SW480 (cell line): ENCODE data around the gene GTF2A1.
A peak's percentile ranks its signal among the peaks of the same experiment; 100 is the strongest.
"Not testable (repeated sequence)": the region's sequence is repeated elsewhere in the genome, so short reads cannot be mapped to it uniquely, and the experiment has no call there.

Source experiments
- DNase-seq: peaks from one replicate; pipeline ENCODE4 v3.0.0-alpha.2; 2016; ENCODE audit warnings: low spot score

The GTF2A1 gene

DNA sequence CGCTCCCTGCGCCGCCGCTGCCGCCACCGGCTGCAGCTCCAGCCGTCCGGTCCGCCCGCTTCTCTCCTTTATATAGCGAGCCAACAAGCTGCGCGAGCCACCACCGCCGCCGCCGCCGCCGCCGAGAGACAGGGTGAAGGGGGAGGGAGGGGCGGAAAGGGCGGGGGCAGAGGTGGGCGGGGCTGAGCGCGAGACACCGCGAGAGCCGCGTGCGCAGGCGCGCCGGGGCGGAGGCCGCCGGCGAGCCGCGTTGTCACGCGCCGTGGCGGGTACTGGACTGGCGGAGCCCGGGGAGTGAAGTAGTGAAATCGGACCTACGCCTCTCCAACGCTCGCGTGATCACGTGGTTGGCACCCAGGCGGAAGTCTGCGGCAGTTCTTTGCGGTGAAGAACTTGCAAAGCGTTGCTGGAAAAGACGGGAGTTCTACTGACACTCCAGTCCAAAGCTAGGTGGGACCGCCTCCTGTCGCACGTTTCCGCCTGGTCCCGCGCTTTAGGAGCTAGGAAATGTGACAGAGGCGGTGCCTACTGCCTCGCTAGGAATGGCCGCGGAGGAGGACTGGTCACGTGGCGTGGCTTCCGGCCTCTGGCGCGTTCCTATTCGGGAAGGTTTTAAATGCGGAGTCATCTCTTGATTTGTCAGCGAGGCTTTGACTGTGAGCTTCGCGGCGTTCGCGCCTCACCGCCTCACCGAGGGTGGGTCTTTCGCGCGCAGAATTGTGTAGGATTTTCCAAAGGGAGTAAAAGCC is at the start of gene GTF2A1:
Gene GTF2A1 (minus strand): TSS at position 130 of the 749 bp plus-strand sequence. CDS start 441 bp downstream, outside the sequence.
- peak; percentile 98 for DNase-seq

DNA sequence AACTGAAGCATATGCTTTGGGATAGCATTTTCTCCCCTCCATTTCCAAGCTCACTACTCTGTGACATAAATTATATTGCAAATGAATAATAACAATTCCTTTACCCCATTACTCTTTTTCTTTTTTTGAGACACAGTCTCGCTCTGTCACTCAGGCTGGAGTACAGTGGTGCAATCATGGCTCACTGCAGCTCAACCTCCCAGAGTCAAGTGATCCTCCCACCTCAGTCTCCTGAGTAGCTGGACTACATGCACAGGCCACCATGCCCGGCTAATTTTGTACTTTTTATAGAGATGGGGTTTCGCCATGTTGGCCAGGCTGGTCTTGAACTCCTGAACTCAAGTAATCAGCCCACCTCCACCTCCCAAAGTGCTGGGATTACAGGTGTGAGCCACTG is 49.2 kb upstream of the GTF2A1 start:
- no peak for DNase-seq

DNA sequence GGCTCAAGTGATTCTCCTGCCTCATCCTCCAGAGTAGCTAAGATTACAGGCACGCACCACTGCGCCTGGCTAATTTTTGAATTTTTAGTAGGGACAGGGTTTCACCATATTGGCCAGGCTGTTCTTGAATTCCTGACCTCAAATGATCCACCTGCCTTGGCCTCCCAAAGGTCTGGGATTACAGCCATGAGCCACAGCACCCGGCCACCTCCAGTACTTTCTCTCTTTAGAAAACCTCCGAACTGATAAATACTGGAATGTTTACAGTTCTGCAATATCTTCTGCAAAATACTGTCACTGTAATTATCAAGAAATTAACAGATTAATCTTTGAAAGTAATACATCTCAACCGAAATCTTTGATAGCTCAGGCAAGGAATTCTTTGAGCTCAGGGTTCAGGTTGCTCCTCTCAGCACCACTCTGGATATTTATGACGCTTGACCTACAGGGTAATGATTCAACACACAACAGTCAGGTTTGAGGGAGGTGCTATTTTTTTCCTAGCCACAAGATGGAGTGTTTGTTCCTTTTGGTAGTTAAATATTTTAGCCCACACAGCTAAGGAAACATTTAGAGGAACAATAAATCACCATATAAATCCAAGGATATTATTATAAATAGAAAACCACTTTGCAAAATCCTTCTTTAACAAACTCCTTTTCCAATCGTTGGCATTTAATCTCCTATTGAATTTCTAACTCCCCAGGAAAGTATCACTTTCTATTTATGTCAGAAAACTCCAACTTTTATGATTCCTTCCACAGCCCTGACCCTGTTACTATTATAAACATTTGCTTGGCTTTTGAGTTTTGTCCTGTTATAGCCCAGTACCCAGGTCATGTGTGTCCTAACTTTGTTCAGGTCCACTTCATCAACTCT is 48.6 kb upstream of the GTF2A1 start:
- DNase-seq, result peak; percentile 76

DNA sequence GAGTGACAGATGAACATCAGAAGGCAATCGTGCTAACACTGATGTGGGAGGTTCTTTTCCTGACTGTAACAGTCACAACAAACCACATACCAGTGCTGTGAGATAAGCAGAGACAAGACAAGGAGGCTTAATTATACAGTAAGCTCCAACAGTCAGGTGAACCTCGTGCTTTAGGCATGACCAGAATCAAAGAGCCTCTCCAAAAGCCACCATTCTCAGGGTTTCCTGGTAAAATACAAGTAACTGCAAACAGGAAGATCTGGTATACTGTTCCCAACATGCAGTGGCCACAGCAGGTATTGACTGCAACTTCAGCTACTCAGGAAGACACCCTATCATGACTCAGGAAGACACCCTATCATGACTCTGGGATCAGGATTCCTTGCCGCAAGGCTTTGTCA is 47.3 kb upstream of the GTF2A1 start:
- peak; percentile 28 for DNase-seq

DNA sequence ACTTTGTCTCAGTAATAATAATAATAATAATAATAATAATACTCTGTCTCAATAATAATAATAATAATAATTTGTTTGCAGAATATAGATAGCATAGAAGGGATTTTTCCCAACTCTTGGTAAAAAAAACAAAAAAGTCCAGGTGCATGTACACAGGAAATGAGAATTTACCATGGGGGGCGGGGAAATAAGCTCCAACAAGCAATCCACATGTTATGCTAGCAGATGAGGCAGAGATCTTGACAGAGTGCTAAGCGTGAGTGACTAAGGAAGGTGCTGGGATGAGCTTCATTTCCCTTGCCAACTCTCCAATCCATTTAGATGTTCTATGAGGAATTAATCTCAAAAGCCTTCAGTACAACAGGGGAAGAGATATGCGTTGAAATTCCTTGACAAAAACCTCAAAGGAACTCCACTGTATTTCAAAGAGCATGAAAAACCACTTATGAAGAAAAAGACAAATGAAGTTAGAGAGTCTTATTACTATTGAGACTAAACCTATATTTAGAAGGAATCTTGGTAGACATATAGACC is 44.9 kb upstream of the GTF2A1 start:
- DNase-seq, result no peak

DNA sequence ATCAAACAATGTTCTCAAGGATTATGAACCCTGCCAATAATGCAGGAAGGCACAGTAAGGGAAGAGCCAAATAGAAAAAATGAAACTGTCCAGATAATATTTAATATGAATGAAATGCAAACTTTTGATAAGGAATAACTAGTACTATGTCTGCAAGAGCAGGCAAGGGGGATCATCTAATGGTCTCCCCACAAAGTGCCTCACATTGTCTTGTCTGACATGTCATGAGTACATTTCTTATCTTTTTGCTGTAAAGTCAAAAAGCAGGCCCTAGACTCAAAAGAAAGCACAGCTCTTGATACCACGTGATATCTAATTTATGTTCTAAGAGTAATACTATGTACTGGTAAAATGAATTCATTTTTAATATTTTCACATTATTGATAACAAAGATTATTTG is 43.9 kb upstream of the GTF2A1 start:
- DNase-seq, result no peak

DNA sequence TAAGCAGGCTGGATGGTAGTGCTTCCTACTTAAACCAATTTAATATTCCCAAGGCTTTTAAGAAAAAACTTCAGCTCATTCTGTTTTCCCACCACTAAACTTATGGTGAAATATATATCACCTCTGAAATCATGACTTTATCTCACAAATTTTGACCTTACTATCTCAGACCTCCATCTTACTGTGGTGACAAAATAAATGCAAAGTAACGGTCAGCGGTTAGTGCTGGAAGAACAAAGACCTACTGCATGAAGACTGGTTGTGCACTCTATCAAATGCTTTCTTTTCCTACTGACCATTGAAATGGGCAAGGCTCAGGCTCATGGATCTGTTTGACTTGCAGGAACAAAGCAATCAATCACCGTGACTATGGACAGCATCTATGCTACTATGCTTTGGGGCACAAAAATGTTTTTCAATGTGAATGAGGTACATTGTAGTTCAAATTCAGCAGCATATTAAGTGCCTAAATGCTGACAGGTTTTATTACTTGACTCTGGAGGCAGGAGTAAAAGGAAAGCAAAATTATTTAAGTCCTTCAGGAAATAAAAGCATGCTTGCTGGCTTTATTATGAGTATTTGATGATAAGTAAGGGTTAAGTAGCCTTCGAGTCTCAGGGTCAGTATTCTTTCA is 43.1 kb upstream of the GTF2A1 start:
- no peak for DNase-seq

DNA sequence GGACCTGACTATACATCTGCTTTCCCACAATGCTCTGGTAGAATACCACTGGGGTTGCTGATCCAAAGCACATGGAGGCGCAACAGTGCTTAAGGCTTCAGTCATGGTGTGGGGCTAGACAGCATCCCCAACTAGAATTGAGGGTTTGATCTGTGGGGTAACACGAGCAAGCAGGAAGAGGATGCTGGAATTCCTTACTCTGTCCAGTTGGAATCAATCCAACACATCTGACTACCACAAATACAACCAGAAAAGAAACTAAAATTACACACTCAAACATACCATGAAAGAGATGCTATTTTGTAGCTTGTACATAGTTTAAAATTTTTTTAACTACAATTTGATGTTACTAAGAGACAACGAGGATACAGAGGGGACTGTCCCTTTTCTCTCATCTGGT is 40.4 kb upstream of the GTF2A1 start:
- no peak for DNase-seq

DNA sequence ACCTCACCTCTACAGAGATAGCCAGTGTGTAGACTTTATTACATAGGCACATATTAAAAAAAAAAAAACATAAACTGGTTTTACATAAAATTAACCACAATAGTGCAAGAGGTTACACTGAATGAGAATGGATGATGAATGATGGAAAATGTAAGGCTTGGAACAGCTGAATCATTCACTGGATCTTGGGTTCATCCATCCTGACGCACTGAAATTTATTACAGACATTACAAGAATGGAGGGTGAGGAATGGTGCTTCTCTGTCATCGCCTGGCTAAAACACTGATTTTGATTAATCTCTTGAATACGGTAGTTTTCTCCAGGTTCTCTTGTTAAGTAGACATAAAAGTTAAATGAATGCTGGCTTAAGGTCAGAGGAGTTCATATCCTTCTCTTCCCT is 40.0 kb upstream of the GTF2A1 start:
- DNase-seq, result no peak

DNA sequence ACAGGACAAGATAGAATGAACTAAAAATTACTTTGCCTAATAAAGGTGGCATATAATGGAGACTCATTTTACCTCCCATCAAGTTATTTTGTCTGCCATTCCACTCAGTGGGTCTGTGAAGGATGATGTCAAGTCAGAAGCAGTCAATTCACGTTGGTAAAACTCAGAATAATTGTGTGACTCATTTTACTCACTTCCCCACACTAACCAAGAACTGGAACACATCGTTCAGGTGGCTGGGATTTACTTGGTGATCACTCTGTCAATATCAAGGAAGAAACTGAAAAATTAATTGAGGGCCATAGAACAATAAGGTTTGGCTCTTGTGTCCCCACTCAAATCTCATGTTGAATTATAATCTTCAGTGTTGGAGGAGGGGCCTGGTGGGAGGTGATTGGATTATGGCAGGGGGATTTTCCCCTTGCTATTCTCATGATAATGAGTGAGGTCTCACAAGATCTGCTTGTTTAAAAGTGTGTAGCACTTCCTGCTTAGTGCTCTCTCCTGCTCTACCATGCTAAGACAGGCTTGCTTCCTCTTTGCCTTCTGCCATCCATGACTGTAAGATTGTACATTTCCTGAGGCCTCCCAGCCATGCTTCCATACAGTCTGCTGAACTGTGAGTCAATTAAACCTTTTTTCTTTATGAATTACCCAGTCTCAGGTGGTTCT is 35.7 kb upstream of the GTF2A1 start:
- no peak for DNase-seq

DNA sequence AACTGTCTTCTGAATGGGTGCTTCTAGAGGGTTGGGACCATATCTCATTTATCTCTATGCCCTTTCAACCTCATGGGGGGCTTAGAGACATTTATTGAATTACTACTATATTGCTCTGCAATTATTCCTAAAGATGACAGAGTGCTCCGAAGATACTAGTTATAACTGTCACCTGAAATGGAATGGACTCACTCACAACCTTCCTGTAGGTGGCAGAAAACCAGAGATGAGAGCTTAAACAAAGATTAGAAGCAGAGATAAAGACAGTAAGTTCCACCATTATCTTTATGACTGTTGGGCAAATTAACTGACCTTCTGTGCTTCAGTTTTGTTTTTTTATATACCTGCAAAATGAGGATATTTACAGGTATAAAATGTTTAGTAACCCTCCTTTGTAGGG is 31.5 kb upstream of the GTF2A1 start:
- peak; percentile 18 for DNase-seq

DNA sequence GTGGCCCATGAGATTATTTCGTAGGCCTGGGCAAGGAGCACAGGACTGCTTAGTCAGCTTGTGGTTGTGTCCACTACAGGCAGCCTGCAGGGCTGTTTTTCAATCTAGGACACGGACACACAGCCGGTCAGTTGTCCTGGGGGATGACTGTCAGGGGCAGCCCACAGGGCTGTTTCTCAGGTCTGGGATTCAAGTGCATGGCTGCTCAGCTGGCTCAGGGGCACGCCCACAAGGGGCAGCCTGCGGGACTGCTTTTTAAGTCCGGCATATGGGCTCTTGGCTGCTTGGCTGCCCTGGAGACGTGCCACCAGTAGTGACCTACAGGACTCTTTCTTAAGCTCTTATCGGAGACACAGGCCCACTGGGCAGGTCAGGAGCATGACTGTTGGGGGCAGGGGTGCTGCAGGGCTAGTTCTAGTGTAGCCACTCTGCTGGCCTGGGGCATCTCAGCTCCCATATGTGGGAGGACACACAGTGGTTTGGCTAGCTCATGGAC is 26.6 kb upstream of the GTF2A1 start:
- no peak for DNase-seq

DNA sequence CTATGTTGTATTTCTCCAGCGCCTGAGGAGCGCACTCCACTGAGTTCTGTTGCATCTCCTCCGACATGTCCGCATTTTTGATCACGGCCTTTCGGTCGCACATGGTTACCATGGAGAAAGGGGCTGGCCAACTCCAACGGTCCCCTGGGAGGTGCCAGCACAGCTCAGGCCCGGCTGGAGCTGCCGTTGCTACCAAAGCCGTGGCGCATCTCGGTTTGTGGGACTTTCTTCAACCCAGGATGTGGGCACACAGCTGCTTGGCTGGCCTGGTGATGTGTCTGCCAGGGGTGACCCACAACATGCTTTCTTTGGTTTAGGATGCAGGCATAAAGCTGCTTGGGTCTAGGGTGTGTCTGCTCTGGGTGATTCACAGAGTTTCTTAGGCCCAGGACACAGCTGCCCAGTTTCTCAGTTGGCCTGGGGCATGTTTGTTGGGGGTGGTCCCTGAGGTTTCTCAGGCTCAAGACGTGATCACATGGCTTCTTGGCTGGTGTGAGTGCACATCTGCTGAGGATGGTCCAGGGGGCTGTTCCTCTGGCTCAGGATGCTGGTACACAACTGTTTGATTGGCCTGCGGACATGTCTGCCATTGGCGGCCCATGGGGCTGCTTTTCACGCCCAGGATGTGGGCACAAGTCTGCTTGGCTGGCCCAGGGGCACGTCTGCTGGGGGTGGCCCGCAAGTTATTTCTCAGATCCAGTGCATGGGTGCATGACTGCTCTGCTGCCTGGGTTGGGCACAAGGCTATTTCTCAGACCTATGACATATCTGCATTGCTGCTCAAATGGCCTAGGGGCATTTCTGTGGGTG is 25.9 kb upstream of the GTF2A1 start:
- no peak for DNase-seq

DNA sequence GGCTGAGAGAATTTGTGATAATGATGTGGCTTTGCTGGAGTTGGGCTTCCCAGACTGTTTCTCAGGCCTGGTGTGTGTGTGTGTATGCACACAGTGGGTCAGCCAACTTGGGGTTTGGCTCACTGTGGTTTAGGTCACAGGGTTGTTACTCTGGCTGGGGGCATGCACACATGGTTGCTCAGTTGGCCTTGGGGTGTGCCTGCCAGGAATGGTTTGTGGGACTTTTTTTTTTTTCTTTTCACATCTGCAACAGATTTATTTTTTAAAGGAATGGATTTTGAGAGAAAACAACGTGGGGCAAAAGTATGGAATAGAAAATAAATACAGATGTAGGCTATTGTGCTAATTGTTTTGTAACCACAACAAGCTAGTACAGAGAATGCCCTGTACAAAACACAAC is 25.0 kb upstream of the GTF2A1 start:
- DNase-seq, result no peak

DNA sequence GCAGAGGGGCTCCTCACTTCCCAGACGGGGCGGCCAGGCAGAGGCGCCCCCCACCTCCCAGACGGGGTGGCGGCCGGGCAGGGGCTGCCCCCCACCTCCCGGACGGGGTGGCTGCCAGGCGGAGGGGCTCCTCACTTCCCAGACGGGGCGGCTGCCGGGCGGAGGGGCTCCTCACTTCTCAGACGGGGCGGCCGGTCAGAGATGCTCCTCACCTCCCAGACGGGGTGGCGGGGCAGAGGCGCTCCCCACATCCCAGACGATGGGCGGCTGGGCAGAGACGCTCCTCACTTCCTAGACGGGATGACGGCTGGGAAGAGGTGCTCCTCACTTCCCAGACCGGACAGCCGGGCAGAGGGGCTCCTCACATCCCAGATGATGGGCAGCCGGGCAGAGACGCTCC is 23.7 kb upstream of the GTF2A1 start:
- DNase-seq, result not testable (repeated sequence)

DNA sequence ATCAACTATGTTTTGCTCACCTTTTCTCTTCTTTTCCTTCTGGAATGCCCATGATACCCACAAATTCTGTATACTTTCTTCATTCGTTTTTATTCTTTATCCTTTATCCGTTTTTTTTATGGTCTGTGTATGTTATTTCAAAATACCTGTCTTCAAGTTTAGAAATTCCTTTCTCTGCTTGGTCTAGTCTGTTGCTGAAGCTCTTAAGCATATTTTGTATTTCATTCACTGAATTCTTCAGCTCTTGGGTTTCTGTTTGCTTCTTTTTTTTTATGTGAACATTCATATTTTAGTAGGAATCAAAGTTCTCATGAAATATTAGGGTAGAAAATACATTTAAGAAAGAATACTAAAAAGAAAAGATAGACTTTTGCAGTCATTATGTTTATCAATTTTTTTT is 22.7 kb upstream of the GTF2A1 start:
- DNase-seq, result no peak

DNA sequence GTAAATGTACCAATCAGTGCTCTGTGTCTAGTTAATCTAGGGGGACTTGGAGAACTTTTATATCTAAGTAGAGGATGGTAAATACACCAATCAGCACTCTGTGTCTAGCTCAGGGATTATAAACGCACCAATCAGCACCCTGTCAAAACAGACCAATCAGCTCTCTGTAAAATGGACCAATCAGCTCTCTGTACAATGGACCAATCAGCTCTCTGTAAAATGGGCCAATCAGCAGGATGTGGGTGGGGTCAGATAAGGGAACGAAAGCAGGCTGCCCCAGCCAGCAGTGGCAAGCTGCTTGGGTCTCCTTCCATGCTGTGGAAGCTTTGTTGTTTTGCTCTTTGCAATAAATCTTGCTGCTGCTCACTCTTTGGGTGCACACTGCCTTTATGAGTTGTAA is 16.1 kb upstream of the GTF2A1 start:
- not testable (repeated sequence) for DNase-seq

DNA sequence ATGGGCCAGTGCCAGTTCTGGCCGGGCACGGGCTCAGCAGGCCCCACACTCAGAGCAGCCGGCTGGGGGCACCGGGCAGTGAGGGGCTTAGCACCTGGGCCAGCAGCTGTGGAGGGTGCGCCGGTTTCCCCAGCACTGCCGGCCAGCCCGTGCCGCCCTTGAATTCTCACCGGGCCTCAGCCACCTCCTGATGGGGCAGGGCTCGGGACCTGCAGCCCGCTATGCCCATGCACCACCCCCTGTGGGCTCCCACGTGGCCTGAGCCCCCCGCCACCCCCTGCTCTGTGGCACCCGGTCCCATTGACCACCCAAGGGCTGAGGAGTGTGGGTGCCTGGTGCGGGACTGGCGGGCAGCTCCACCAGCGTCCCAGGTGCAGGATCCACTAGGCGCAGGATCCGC is 15.4 kb upstream of the GTF2A1 start:
- no peak for DNase-seq

DNA sequence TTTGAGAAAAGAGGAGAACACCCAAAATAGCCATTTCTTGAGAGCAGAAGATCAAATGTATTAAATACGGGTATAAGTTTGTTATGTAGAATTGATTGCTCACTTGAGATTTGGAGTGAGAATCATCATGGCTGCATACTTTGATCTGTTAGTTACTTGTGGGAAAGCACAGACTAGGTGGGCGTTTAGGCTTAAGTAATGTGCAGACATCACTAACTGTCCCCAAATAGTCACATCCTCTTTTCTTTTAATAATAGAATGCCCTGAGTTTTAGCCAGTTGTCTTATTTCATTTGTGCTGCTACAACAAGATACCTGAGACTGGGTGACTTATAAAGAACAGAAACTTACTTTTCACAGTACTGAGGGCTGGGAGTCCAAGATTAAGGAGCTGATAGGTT is 14.3 kb upstream of the GTF2A1 start:
- DNase-seq, result no peak

DNA sequence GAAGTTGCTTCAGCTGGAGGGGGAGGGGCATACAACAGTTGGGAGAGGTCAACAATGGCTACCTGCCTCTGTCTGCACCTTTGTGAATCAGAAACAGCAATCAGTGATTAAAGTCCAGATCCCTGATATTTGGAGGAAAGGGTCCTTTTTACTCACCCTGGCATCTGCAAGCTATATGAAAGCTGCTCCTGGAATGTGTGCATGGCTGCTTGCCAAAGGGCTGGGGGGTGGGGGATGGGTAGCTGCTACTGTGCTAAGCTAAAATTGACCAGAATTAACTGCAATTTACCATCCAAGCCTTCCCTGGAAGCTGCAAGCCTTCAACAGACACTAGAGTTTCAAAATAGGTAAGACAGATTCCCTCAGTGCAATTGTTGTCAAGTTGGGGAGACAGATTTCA is 13.5 kb upstream of the GTF2A1 start:
- no peak for DNase-seq

DNA sequence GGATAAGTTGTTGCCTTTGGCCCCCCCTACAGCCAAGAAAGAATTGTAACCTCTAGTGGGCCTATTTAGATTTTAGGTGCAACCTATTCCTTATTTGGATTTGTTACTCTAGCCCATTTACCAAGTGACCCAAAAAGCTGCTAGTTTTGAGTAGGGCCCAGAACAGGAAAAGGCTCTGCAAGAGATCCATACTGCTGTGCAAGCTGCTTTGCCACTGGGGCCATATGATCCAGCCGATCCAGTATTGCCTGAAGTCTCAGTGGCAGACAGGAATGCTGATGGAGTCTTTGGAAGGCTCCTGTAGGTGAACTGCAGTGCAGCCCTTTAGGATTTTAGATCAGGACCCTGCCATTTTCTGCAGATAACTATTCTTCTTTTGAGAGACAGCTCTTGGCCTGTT is 12.9 kb upstream of the GTF2A1 start:
- no peak for DNase-seq
